IMR-90 (cell line): ENCODE results near the gene CMTR1.

Experiments used
- CEBPB ChIP-seq: IDR thresholded peaks from 2 replicates; pipeline ENCODE4 v1.6.1; 2012; ENCODE audit warnings: low read depth, low read length, improper control_type of control experiment
- CHD1 ChIP-seq: IDR thresholded peaks from 2 replicates; pipeline ENCODE4 v1.6.1; 2012; ENCODE audit warnings: low read depth, low read length, improper control_type of control experiment
- CTCF ChIP-seq: conservative IDR thresholded peaks from 2 replicates; pipeline ENCODE4 v1.5.1; 2012; ENCODE audit warnings: mild to moderate bottlenecking, low read depth, low read length, improper control_type of control experiment
- ELK1 ChIP-seq: fragments of 150-350 bp; IDR thresholded peaks from 2 replicates; pipeline ENCODE4 v1.6.1; 2016; ENCODE audit warnings: low read depth, mild to moderate bottlenecking, low read length, moderate library complexity, borderline replicate concordance
- FOS ChIP-seq: fragments of 150-350 bp; IDR thresholded peaks from 2 replicates; pipeline ENCODE4 v1.6.1; 2016; ENCODE audit warnings: low read depth, low read length
- MAFK ChIP-seq: IDR thresholded peaks from 2 replicates; pipeline ENCODE4 v1.6.1; 2012; ENCODE audit warnings: low read depth, low read length, improper control_type of control experiment
- MAZ ChIP-seq: IDR thresholded peaks from 2 replicates; pipeline ENCODE4 v1.6.1; 2012; ENCODE audit warnings: low read depth, mild to moderate bottlenecking, low read length, improper control_type of control experiment, moderate library complexity, borderline replicate concordance
- MXI1 ChIP-seq: IDR thresholded peaks from 2 replicates; pipeline ENCODE4 v1.6.1; 2012; ENCODE audit warnings: low read depth, mild to moderate bottlenecking, low read length, moderate library complexity, borderline replicate concordance
- POLR2A ChIP-seq: IDR thresholded peaks from 2 replicates; pipeline ENCODE4 v1.6.1; 2012; ENCODE audit warnings: mild to moderate bottlenecking, low read depth, low read length
- RAD21 ChIP-seq: IDR thresholded peaks from 2 replicates; pipeline ENCODE4 v1.6.1; 2012; ENCODE audit warnings: low read length, improper control_type of control experiment
- RFX5 ChIP-seq: IDR thresholded peaks from 2 replicates; pipeline ENCODE4 v1.8.0; 2012; ENCODE audit warnings: low read depth, mild to moderate bottlenecking, low read length, moderate library complexity
- USF2 ChIP-seq: fragments of 150-350 bp; IDR thresholded peaks from 2 replicates; pipeline ENCODE4 v1.6.1; 2017; ENCODE audit warnings: mild to moderate bottlenecking, antibody characterized with exemption, low read length, low read depth

- no peak for TF ChIP-seq CTCF
- TF ChIP-seq MAFK = no peak
- no peak for TF ChIP-seq CEBPB
- TF ChIP-seq RAD21 = no peak
- no peak for TF ChIP-seq FOS
- no peak for TF ChIP-seq POLR2A
- no peak for TF ChIP-seq RFX5
- TF ChIP-seq ELK1 = no peak
- TF ChIP-seq MAZ = no peak
- TF ChIP-seq USF2 = no peak
- no peak for TF ChIP-seq MXI1
- TF ChIP-seq CHD1 = no peak
These were observed 36.3 kb upstream of the CMTR1 start for GRCh38 chr6:37396571-37397180.
